Measurements from ENCODE around the gene TTC12. TPM values are rescaled to one million over a fixed set of nuclear protein-coding genes. Genes with fewer than 3 reads are reported as not detected.

Gene TTC12
- total RNA-seq, 1 donor from 2014 or later: 11.0 TPM

DNA sequence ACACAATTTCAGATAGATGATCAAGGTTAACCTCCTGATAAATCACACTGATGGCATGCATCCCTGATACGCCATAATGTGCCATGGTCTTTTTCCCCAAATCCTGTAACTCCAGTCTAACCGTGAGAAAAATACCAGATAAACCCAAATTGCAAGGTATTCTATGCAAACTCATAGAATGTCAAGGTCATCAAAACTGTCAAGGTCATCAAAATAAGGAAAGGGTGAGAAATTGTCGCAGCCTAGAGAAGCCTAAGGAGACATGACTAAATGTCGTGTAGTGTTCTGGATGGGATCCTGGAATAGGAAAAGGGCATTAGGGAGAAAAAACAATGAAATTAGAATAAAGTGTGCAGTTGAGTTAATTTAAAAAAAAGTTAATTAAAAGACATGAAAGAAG, 4.7 kb downstream of the TTC12 start:
- intact Hi-C loops (cut with micrococcal nuclease): loop anchor here (5.0 to 10.0 kb wide), 4 partner anchors 866 to 1714 kb away; partner anchors contain the start of genes PPP2R1B and SIK2

DNA sequence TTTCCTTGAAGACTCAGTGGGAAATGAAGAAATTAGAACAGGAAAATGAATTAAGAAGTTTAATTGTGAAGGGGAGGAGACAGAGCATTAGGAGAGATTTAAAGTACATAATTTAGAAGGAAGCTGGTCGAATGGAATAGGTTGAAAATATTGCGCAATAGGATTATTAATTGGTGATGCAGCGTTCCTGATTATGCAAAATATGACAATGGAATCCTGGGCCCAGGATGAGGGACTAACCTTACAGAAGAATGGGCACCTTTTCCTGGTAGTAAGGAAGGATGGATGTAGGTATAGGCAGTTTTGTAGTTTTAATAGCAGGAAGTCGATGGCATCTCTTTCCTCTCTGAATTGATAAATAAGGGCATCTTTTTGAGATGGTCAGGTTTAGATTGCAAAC, 7.8 kb downstream of the TTC12 start:
- intact Hi-C loops (cut with micrococcal nuclease): no loop called here

DNA sequence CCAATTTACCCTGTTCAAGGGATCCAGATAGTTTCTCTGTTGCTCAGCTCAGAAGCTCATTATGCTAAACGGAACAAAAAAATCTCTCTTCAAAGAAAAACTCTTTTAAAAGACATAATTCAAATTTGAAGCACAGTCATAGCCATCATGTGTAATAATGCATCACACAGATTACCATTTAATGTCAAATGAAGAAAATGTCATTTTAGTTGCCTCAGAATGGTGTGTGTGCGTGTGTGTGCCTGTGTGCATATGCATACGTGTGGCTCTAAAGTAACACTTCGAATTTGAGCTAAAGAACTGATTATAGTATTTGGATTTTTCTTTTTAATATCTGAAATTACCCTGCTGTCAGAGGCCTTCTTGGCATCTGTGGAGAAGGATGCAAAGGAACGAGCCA, 9.9 kb downstream of the TTC12 start:
- intact Hi-C loops (cut with micrococcal nuclease): no loop called here

DNA sequence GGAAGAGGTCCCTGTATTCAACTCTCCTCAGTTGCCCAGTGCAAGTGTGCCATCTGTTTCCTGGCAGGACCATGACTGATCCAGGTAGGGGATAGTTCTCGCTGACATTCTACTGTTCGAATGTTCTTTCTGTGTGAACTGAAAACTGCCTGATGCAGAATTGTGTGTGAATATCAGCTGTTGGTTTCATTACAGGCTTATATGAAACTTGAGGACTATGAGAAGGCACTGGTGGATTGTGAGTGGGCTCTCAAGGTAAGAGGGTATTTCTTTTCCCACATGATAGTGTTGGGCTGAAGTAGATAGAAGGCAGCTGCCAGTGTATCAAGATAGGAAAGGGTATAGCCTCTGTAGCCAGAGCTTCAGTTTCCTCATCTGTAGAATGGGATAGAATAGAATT, 15.3 kb downstream of the TTC12 start:
- intact Hi-C loops (cut with micrococcal nuclease): no loop called here

DNA sequence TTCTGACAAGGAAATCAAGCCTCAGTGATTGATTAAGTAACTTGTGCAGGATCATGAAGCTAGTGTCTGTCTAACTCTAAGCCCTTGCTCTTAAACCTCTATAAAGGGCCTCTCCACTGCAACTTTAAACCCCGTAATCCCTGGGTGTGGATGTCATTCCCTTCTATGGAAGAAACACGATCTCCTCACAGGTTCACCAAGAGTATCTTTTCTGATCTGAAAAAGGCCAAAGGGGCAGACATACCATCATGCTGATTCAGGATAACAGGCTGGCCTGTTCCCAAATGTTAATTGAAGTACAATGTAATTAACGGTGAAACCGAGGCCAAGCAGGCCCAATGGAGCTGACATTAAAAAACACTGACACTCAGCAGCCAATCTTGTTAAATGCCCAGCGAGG, 17.1 kb downstream of the TTC12 start:
- intact Hi-C loops (cut with micrococcal nuclease): no loop called here

DNA sequence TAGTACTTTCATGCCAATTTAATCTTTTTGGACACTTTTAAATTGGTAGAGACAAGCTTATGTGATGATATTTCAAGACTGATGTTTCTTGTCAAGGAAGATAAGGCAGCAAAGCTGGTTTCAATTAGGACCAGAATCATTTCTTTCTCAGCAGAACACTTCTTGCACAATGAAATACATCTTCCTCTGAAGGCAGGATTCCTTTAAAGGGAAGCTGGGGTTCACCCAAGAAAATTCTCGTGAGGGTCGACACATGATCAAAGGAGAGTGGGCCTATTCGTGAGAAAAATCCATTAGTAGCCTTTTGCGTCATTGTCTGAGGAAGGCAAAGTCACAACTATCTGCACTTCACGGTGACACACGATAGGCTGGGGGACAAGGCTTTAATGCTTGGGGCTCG, 17.6 kb downstream of the TTC12 start:
- intact Hi-C loops (cut with micrococcal nuclease): no loop called here

DNA sequence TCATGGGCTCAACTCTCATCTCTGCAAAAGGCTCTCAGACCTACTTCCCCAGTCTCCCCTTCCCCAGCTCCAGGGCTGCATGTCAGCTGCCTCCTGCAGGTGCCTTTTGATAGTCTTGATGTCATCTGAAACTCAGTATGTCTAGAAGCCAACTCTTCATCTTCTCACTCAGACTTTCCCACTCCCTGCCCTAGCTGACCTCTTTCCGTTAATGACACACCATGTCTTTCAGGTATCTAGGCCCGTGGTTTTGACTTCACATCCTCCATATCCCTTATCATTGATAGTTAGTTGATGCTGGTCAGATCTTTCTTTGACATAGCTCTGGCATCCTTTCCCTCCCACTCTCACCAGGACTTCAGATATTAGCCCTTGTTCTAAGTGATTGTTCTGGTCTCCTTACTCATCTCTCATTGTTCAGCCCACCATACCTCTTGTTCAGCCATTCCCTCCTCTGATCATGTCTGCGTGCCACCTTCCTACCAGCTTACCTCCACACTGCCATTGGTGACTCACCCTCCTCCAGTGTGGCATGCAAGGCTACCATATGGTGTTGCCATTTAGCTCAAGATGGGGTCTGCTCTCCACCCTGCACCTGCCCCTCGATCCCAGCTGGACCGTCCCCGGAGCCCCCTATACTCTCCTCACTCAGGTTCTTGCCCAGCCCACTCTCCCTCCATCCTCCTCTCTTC, 18.4 kb downstream of the TTC12 start:
- intact Hi-C loops (cut with micrococcal nuclease): no loop called here

DNA sequence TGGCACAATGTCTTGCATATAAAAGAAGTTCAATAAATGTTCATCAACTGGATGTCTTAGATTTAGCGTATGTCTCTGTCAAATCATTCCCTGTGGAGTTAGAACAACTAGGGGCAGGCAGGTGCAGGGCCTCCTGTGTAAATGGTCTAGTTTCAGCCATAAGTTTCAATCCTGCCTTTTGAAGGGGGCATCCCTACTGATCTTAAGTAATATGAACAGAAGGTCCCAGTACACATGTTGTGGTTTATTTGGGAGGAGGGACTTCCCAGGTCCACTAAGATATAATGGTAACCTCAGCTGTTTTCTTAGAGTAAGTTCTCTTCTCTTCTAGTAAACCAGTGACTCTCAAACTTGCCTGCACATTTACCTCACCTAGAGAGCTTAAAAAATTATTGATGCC, 19.8 kb downstream of the TTC12 start:
- intact Hi-C loops (cut with micrococcal nuclease): no loop called here

DNA sequence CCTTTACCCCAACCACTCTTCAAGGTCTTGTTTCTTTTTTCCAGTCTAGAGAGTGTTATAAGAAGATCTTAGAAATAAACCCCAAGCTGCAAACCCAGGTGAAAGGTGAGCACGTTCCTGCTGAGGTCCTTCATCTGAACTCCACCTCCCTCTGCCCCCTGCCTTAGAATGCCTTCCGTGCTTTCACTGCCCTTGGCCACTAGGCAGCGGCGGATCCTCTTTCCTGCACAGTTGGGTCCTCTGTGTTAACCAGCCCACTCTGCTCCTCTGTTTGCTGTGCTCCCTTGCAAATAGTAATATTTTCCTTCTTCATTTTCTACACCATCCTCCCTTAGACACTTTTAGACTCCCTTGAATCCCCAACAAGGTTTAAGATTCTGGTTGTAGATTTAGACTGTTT, 24.3 kb downstream of the TTC12 start:
- intact Hi-C loops (cut with micrococcal nuclease): no loop called here

DNA sequence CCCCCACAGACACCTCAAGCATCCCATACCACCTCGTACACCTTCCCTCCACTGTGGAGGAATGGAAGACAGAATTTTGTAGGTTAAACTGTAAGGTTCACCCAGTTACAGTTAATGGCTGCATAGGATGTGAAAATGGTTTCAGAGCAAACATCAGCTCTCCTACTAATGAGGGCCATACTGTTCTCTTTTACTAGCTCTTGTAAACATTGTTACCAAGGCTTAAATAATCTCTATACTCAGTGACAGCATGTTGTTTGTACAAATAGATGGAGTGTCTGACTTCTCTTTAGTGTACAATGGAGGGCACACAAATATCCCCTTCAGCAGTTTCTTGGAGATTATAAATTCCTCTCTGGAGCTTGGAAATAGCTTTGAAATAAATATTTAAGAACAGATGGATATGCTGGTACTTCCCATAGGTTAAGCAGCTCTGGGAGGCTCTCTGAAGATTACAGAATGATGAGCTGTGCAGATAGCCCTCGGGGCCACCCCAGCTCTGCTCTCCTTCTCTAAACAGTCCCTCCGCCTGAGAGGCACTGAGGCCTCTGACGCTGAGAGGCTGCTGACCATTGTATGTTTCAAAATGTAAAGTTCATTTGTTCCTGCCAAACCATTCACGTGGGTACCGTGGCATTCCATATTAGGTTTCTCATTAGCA, 25.7 kb downstream of the TTC12 start:
- intact Hi-C loops (cut with micrococcal nuclease): no loop called here

DNA sequence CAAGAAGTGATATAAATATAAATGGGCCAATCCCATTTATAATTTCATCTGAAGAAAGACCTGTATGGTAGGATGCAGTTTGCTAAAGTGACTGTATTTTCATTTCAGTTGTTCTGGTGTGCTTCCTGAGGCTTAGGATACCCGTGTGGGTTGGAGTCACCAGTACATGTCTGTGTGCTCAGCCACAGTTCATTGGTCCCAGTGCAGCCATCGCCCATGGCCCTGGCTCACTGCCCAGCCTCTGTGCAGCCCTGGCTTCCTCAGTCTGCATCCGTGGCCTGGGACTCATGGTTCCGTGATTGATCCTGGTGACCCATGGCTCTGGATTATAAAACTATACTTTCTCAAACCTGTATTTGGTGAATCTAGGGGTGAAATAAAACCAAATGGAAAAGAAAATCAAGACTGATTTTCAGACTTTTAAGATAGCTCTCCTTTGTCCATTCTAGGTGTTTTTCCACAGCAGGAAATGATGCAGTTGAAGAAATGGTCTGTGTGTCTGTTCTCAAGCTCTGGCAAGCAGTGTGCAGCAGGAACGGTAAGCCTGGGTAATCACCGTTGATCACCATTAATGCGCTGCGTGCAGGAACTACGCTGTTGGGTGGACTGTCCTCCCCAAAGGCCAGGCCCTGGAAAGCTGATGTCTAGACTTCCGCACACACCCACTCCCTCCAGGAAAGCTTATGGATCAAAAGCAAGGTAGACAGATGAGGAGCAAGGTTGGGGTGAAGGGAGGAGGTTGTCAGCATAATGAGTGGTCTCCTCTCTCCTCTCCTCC, 27.2 kb downstream of the TTC12 start:
- intact Hi-C loops (cut with micrococcal nuclease): no loop called here

DNA sequence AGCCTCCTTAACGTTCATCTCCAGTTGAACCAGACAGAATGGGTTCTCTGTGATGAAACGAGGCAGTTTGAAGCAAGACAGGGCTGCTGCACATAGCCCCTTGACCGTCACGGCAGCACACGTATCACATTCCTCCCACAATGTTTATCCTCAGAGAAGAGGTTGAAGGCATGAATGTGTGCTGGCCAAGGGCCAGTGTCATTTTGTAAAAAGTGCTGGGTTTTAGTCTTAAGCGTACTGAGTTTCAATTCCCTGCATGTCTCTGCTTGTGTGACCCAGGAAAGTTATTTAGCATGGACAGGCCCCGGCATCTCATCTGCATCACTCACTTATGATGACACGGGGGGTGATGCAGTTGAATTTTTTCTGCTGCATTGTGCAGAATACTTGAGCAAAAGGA, 31.6 kb downstream of the TTC12 start:
- intact Hi-C loops (cut with micrococcal nuclease): no loop called here

DNA sequence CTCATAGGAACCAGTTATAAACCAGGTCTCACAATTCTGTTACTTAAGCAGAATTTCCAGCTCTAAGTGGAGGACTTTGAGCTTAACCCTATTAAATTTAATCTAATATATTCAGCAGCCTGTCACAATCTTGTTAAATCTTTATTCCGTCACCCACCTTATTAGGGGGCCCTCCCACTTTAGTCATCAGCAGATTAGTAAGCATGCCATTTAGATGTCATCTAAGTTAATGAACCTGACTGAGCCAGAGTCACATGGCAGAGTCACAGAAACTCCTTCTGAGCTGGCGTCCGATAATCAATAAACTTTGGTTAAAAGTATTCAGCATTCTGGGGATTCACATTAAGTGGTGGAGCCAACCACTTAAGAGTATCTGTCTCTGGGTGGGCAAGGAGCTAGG, 35.1 kb downstream of the TTC12 start:
- intact Hi-C loops (cut with micrococcal nuclease): no loop called here

DNA sequence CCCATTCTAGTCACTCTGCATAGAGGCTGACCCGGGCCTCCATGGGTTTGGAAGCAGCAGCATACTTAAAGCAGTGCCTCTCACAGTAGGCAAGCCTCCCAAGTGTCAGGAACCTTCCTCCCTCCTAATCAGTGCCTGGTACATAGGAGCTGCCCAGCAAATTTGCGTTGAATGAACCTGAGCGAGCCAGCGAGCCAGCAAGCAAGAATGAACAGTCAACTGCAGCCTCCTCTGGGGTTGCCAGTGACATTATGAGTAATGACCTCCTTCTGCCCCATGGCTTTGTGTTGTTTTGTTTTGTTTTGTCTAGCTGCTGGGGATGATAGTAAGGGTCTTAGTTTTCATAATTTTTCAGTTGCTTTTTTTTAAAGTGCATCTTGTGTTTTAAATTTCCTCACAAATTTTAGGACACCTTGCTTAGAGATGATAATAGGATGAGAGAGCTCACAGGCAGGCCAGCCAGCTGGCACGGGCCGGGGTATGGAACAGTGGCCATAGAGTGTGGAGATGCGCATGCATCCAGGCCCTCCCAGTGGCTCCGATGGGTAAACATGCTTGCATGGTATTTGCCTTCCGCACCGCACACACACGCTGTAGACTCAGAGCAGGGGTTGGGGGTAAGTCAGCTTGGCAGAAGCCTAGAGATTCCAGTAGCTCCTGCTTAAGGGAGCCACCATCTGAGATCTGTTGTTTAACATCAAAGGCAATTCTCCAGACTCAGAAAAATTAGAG, 36.1 kb downstream of the TTC12 start:
- intact Hi-C loops (cut with micrococcal nuclease): no loop called here

DNA sequence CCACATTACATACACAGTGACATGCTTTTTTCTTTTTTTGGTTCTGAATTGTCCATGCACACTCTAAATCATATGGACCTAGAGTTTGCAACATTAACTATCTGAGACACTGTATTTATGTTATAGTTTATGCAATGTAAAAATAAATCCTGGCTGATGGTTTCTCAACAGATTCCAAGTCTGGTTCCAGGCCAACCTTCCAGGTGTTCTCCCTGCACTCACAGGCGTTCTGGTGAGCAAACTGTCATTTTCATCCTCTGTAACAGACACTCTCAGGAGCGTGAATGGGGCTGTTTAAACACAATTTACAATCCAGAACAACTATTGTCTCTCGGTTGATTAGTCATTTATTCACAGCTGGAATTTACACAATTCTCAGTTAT, 36.7 kb downstream of the TTC12 start:
- intact Hi-C loops (cut with micrococcal nuclease): no loop called here

DNA sequence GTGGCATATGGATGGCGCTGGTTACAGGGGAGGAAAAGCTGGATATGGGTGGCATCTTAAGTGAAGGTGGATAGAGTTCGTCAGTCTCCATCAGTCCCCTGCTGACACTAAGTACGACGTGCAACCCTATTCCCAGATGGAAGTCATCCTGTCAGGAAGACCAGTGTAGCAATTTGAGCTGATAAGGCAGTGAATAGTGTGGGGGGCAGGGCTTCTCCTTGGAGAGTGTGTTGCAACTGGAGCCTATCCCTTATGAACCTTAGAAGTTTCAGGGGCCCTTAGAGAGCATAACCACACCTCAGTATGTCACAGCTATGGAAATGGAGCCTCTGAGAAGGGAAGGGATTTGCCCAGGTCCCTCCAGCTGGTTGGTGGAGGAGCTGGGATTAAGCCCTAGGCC, 37.1 kb downstream of the TTC12 start:
- intact Hi-C loops (cut with micrococcal nuclease): no loop called here

DNA sequence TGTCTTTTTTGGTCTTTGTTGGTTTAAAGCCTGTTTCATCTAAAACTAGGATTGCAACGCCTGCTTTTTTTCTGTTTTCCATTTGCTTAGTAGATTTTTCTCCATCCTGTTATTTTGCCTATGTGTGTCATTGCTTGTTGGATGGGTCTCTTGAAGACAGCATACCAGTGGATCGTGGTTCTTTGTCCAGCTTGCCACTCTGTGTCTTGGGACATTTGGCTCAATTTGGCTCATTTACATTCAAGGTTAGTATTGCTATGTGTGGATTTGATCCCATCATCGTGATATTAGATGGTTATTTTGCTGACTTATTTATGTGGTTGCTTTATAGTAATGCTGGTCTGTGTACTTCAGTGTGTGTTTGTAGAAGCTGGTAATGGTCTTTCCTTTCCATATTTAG, 41.8 kb downstream of the TTC12 start:
- intact Hi-C loops (cut with micrococcal nuclease): no loop called here

DNA sequence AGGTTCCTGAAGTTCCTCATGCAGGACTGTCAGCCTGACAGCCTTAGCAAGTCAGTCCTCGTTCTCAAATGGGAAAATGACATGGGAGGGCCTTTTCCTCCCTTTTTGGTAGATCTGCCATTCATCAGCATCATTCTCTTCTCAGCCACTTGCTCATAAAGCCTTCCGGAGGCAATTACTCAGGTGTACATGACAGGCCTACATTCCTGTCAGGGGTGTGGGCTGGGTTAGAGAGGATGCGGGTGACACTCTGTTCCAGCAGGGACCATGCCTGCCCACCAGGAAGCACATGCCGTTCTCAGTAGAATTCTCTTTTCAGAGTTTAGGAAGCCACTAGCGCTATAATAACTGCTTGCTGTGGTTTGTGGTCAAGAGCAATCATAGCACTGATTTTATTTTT, 49.0 kb downstream of the TTC12 start:
- intact Hi-C loops (cut with micrococcal nuclease): no loop called here

DNA sequence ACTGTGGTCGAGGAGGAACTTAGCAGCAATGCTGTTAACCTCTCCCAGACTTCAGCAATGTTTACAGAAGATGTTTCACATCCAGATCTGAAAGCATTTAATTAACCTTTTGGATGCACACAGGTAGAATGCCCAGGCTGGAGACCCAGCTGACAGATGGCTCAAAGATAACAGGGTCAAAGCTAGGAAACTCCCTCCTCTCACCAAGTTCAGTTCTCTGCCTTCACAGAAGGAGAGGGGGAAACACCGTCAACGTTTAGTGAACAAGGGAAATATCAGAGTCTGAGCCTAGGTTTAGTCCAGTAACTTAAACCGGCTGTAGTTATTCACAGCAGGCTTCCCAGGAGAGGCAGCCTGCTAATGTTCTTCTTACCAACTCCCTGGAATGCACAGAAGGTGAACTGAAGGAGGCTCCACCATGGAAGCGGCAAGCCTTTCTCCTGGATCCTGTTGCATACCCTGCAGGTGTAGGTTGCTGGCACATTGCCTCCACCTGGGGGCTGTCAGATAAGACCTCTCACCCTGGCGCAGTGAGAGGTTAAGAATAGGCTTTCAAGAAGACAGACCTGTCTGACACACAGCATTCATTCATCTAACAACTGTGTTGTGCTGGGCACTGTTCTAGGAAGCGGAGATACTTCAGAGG, 49.7 kb downstream of the TTC12 start:
- intact Hi-C loops (cut with micrococcal nuclease): no loop called here

DNA sequence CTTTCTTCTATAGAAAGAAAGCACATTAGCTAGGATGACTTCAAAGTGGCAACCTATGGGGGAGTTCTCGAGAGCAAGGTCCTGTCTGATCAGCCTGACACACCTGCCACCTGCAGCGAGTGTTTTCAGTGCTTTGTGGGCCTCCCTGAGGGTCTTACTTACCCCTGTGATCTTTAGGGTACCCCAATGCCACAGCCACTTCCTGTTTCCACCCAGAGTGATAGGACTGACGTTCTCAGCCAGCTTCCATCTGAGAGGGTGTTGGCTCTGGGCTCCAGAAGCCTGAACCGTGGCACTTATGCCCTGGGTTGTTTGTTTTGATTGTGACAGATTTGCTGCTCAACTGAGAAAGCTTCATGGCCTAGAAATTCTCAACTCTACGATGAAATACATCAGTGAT, 51.5 kb downstream of the TTC12 start:
- intact Hi-C loops (cut with micrococcal nuclease): no loop called here

DNA sequence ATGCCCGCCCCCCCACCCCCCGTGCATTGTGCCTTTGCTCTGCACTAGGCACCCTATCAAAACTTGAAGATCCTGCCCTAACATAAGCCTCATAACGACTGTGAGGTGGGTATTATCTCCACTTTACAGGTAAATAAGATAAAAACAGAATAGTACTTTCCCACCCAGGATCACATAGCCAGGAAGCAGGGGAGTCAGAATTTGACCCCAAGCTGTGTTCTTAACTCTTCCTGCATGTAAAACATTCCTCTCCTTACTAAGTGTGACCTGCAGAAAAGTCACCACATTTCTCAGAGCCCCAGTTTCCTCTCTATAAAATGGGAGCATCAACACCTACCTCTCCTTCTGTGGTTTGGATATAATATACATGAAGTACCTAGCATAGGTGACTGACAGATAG, 55.0 kb downstream of the TTC12 start:
- intact Hi-C loops (cut with micrococcal nuclease): no loop called here

Measured in T-helper 1 cell treated with Interleukin-12 subunit alpha and Interleukin-12 subunit beta and Interleukin-4 antibody, amounts not matched to agents 30 ng/mL and 1 ng/mL, for 36 hours (primary cell).